WTC11 (cell line): ENCODE results near the gene PEAR1.

Experiments
- ETV6 ChIP-seq: sonication (generic); formaldehyde crosslinking; IDR thresholded peaks from 2 replicates; pipeline ENCODE4 v1.8.1; 2022; ENCODE audit warnings: mild to moderate bottlenecking, missing genetic modification reagents
- PREB ChIP-seq: sonication (generic); formaldehyde crosslinking; IDR thresholded peaks from 2 replicates; pipeline ENCODE4 v1.8.1; 2022; ENCODE audit warnings: mild to moderate bottlenecking, missing genetic modification reagents, moderate library complexity, borderline replicate concordance
- USF1 ChIP-seq: sonication (generic); formaldehyde crosslinking; IDR thresholded peaks from 2 replicates; pipeline ENCODE4 v1.8.0; 2022; ENCODE audit warnings: mild to moderate bottlenecking, missing genetic modification reagents
- TF ChIP-seq, protein P1 (sequence below): sonication (generic); formaldehyde crosslinking; IDR thresholded peaks from 2 replicates; pipeline ENCODE4 v1.8.1; 2022; ENCODE audit warnings: mild to moderate bottlenecking, moderate library complexity, missing genetic modification reagents
- TF ChIP-seq, protein P2 (sequence below): fragments of 200-600 bp; IDR thresholded peaks from 2 replicates; pipeline ENCODE4 v1.8.0; 2022; ENCODE audit warnings: antibody characterized with exemption
- TF ChIP-seq, protein P3 (sequence below): sonication (generic); formaldehyde crosslinking; conservative IDR thresholded peaks from 2 replicates; pipeline ENCODE4 v1.8.1; 2022; ENCODE audit warnings: mild to moderate bottlenecking, missing genetic modification reagents

- TF ChIP-seq, protein P1, sequence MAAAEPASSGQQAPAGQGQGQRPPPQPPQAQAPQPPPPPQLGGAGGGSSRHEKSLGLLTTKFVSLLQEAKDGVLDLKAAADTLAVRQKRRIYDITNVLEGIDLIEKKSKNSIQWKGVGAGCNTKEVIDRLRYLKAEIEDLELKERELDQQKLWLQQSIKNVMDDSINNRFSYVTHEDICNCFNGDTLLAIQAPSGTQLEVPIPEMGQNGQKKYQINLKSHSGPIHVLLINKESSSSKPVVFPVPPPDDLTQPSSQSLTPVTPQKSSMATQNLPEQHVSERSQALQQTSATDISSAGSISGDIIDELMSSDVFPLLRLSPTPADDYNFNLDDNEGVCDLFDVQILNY (CRISPR knock-in tag) = no peak
- TF ChIP-seq, protein P2, sequence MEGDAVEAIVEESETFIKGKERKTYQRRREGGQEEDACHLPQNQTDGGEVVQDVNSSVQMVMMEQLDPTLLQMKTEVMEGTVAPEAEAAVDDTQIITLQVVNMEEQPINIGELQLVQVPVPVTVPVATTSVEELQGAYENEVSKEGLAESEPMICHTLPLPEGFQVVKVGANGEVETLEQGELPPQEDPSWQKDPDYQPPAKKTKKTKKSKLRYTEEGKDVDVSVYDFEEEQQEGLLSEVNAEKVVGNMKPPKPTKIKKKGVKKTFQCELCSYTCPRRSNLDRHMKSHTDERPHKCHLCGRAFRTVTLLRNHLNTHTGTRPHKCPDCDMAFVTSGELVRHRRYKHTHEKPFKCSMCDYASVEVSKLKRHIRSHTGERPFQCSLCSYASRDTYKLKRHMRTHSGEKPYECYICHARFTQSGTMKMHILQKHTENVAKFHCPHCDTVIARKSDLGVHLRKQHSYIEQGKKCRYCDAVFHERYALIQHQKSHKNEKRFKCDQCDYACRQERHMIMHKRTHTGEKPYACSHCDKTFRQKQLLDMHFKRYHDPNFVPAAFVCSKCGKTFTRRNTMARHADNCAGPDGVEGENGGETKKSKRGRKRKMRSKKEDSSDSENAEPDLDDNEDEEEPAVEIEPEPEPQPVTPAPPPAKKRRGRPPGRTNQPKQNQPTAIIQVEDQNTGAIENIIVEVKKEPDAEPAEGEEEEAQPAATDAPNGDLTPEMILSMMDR = no peak
- TF ChIP-seq, protein P3, sequence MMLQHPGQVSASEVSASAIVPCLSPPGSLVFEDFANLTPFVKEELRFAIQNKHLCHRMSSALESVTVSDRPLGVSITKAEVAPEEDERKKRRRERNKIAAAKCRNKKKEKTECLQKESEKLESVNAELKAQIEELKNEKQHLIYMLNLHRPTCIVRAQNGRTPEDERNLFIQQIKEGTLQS (CRISPR knock-in tag) = no peak
- TF ChIP-seq USF1 (CRISPR knock-in tag) (no peak), PREB (no peak), ETV6 (CRISPR knock-in tag) (no peak)
Observed at GRCh38 chr1:156944848-156945247, 51.3 kb downstream of the PEAR1 start.
